Glomerular visceral epithelial cell (primary cell): ENCODE measurements around the gene RAB7B.
A peak's percentile ranks its signal among the peaks of the same experiment; 100 is the strongest.
"Not testable (repeated sequence)": the region's sequence is repeated elsewhere in the genome, so short reads cannot be mapped to it uniquely, and the experiment has no call there.

Experiments used
- DNase-seq: peaks from one replicate; pipeline ENCODE4 v3.0.0-alpha.2; 2016; ENCODE audit errors: extremely low spot score

RAB7B gene

DNA sequence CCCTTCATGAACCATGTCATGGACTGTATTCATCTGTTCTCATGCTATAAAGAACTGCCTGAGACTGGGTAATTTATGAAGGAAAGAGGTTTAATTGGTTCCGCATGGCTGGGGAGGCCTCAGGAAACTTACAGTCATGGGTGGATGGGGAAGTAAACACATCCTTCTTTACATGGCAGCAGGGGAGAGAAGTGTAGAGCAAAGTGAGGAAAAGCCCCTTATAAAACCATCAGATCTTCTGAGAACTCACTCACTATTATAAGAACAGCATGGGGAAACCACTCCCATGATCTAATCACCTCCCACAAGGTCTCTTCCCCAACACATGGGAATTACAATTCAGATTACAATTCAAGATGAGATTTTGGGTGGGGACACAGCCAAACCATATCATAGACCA, 6.6 kb downstream of the RAB7B start:
- not testable (repeated sequence) for DNase-seq

GRCh38 chr1:205994346-205994745, 8.8 kb downstream of the RAB7B start:
- no peak for DNase-seq

DNA sequence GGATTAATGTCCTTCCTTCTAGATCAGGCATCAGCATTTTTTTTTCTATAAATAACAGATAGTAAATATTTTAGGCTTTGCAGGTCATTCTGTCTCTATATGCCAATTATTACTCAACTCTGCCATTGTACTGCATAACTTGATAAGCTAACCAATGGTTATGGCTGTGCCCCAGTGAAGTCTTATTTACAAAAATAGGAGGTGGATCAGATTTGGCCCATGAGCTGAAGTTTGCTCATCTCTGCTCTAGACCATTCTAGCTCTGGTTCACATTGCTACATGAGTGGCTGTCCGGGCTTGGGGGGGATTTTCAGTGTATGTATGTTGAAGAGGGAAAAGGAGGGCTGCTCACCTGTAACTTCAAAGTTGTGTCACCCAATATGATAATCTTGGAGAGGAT, 10.1 kb downstream of the RAB7B start:
- no peak for DNase-seq

GRCh38 chr1:205992218-205992882, 10.8 kb downstream of the RAB7B start:
- DNase-seq: no peak

GRCh38 chr1:205991237-205991636, 12.0 kb downstream of the RAB7B start:
- peak; percentile 42 for DNase-seq

DNA sequence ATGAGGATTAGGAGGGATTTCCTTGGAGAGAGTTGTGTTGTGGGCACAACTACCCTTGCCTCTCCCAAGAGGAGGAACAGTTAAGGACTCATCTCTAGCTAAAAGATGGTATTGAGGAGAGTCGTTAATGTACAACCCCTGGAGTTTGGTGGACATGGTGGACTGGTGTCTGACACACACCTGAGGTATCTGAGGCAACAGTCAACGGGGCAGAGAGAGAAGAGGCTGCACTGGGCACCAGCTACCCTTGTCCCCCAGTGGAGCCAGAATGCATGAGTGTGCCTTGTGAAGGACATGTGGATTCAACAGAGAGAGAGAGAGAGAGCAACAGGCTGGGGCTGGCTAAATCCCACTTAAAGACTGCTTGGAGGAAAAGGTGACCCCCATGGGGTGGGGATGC, 13.0 kb downstream of the RAB7B start:
- no peak for DNase-seq

DNA sequence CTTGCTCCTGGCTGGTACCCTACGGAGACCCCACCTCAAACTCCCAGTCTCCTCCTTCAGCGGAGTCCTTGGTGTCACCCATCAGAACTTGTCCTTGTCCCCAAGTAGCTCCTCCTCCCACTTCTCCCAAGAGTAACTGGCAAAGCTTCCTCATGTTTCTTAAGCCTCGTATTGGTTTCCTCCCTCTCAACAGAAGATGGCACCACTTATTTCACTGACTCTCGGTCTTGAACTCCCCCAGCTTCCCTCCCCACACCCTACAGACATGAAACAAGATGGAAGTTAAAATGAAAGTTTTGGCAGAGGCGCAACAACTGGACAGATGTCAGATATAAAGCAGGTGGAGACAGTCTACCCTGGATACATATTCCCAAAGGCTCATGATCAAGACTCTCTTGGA, 13.4 kb downstream of the RAB7B start:
- no peak for DNase-seq

- DNase-seq: no peak
Measured at GRCh38 chr1:205988585-205988995, 14.6 kb downstream of the RAB7B start.

GRCh38 chr1:205986861-205987260, 16.3 kb downstream of the RAB7B start:
- no peak for DNase-seq

- DNase-seq: no peak
Measured at GRCh38 chr1:205986292-205986691, 16.9 kb downstream of the RAB7B start.

DNA sequence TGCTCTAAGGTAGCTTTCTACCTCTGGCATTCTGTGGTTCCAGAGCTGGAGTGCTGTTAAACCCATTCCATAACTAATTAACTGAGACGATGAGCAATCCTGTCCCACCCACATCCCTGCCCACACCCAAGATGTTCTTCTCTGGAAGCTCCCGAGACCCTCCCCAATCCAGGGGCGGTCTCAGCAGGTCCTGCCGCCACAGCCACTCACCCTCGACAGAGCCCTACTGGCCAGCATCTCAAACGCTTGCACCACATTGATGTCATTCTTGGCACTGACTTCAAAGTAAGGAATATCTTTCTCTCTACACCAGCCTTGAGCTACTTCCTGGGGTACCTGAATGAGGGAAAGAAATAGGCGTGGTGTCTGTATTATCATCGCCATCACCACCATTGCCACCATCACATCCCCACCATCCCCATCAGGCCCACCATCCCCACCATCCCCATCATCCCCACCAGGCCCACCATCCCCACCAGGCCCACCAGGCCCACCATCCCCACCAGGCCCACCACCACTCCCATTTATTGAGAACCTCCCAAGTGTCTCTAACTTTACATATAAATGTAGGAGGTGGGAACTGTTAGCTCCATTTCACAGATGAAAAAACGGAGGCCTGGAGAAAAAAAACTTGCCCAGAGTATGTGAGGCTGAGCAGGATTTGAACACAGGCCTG, 17.7 kb downstream of the RAB7B start:
- peak; percentile 88 for DNase-seq

GRCh38 chr1:205983925-205984725, 19.1 kb downstream of the RAB7B start:
- peak; percentile 67 for DNase-seq

DNA sequence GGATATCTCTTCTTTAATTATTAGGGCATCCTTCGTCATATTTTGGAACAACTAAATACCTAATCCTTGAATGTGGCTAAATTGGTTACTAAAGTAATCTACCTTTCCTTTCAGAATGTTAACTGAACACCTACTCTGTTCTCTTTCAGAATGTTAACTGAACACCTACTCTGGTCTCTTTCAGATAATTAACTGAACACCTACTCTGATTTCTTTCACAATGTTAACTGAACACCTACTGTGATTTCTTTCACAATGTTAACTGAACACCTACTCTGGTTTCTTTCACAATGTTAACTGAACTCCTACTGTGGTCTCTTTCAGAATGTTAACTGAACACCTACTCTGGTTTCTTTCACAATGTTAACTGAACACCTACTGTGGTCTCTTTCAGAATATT, 21.9 kb downstream of the RAB7B start:
- no peak for DNase-seq

DNA sequence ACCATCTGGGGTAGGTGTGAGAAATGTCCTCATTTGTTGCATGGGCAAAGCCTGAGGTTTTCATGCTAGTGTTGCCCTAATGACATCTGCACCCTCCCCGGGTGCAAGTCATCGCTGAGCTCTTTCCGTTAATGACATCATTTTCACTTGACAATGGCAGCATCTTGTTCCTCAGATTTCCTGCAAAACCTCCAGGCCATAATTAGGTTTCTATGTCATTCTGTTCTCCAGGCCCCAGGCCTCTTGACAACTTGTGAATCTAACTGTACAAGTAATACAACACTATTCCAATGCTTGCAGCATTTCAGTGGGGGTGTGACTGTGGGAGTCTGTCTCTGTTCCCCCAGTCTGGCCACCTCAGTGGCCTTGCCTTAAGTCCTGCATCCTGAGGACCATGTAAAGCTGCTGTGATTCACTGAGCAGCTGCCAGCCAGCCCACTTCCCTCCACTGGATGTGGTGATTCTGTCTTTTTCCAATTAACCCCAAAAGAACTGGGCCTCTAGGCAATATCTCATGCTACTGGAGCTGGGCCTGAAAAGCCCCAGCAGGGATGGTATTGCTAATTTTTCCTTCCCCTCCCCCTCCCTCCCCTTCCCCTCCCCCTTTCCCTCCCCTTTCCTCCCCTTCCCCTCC, 22.8 kb downstream of the RAB7B start:
- no peak for DNase-seq

DNA sequence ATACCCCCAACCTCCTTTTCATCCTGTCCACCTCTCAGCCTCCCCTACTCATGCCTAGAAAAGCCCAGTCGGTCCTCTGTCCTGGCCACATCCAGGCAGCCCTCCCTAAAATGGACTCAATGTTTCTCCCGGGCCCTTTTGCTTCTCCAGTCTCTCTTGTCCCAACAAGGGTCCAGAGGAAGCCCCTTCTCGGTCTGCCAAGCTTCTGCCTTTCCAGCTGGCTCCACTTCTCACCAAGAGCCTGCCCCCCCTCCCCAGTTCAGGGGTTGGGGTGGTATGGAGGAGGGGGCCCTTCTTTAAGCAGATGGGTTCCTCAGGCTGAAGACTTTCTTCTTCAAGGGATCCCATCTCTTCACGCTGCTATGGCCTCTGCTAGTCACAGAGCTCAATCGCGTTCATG, 23.9 kb downstream of the RAB7B start:
- no peak for DNase-seq

GRCh38 chr1:205978676-205979075, 24.5 kb downstream of the RAB7B start:
- no peak for DNase-seq

- peak; percentile 84 for DNase-seq
Measured at GRCh38 chr1:205977402-205978014, 25.7 kb downstream of the RAB7B start.

- peak; percentile 73 for DNase-seq
Measured at GRCh38 chr1:205976708-205977401, 26.3 kb downstream of the RAB7B start.

GRCh38 chr1:205976036-205976435, 27.2 kb downstream of the RAB7B start:
- no peak for DNase-seq

DNA sequence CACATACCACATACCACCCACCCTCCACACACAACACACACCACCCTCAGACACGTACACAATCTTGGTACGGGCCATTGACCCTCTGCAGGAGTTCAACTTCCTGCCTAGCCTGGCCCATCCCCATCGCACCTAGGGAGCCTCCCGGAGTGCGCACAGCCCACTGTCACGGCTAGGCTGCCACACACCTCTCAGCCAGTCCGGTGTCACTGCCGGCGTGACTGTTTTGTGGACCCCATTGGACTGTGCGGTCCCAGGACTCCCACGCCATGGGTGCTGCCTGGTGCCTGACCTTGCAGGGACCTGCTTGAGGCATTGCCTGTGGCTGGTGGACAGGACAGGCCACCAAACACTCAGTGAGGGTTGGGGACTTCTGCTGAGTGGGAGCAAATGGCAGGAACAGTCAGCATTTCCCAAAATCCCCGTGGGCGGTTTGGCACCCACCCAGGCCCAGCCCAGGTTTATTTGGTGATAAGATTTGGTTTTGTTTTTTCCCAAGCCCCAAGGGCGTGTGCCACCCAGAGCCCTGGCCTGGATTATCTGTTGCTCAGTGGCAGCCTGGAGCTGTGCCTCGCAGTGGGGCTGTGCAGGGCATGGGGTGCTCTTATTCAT, 27.7 kb downstream of the RAB7B start:
- DNase-seq: no peak

GRCh38 chr1:205974712-205975111, 28.5 kb downstream of the RAB7B start:
- no peak for DNase-seq
